GM20000 (cell line): ENCODE data around the gene TUBGCP2.
A peak's percentile ranks its signal among the peaks of the same experiment; 100 is the strongest.

Source experiments
- DNase-seq: peaks from one replicate; pipeline ENCODE4 v3.0.0; 2012; ENCODE audit warnings: low spot score
- TF ChIP-seq, protein P1 (sequence below): IDR thresholded peaks from 2 replicates; pipeline ENCODE4 v1.5.1; 2012; ENCODE audit warnings: mild to moderate bottlenecking, control low read depth; ENCODE audit errors: extremely low read depth, missing control alignments

TUBGCP2 gene

GRCh38 chr10:133276100-133276434 is 32.6 kb downstream of the TUBGCP2 start:
- TF ChIP-seq, protein P1, sequence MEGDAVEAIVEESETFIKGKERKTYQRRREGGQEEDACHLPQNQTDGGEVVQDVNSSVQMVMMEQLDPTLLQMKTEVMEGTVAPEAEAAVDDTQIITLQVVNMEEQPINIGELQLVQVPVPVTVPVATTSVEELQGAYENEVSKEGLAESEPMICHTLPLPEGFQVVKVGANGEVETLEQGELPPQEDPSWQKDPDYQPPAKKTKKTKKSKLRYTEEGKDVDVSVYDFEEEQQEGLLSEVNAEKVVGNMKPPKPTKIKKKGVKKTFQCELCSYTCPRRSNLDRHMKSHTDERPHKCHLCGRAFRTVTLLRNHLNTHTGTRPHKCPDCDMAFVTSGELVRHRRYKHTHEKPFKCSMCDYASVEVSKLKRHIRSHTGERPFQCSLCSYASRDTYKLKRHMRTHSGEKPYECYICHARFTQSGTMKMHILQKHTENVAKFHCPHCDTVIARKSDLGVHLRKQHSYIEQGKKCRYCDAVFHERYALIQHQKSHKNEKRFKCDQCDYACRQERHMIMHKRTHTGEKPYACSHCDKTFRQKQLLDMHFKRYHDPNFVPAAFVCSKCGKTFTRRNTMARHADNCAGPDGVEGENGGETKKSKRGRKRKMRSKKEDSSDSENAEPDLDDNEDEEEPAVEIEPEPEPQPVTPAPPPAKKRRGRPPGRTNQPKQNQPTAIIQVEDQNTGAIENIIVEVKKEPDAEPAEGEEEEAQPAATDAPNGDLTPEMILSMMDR: no peak
- no peak for DNase-seq

DNA sequence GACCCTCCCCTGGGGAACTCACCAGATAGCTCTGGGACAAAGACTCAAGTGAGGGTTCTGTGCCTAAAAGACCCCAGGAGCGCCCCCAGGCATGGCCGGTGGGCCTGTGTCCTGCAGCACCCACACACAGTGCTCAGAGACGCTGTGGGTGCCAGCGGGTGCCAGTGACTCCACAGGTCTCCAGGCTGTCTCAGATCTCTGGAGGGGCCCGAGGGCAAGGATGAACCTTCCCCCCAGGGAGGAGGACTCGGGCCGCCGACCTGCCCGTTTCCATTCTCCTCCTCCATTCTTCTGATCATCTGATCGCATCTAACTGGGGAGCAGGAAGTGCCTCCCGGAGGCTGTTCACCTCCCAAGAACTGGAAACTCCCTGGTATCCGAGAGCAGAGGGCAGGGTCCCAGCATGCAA is 33.0 kb downstream of the TUBGCP2 start:
- peak; percentile 80 for DNase-seq
- TF ChIP-seq, protein P1: peak; percentile 42

- TF ChIP-seq, protein P1: no peak
- peak; percentile 93 for DNase-seq
These were observed 33.7 kb downstream of the TUBGCP2 start for GRCh38 chr10:133274751-133275683.

DNA sequence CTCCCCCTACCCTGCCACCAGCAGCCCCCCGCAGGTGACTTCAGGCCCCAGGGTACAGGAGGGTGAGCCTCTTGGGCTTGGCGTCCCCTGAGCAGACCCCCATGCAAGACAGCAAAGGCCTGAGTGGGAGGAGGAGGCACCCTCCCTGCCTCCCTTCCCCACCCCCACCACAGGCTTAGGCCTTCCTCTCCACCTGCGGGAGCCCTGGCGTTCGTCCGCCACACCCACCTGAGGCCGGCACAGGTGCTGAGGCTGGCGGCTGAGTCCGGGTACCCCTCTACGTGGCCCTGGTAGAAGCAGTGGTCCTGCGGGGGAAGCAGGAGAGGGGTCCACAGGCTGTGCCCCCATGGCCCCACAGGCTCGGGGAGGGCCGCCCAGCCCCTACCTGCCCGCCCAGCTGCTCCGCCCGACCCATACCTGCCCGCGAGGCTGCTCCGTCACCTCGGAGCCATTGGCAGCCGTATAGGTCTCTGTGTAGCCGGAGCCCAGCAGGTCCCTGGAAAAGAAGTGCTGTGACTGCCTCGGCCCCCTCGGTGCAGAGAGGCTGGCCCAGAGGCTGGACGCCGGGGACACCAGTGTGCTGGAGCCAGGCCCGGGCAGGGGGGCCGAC is 35.0 kb downstream of the TUBGCP2 start:
- TF ChIP-seq, protein P1: no peak
- no peak for DNase-seq

GRCh38 chr10:133272964-133273420 is 35.7 kb downstream of the TUBGCP2 start:
- DNase-seq: no peak
- TF ChIP-seq, protein P1: no peak

- TF ChIP-seq, protein P1: no peak
- DNase-seq: no peak
These were observed 36.2 kb downstream of the TUBGCP2 start for GRCh38 chr10:133272301-133272963.
